Measurements from ENCODE around the gene ZNF516.

Gene ZNF516

GRCh38 chr18:76397631-76398030 lies 97.4 kb downstream of the ZNF516 start:
- no peak for TF ChIP-seq CTCF (IDR thresholded peaks at IDR 0.05; ENCODE audit: low read depth, low read length)
- no peak for DNase-seq (ENCODE audit: extremely low read depth, low read depth)

- no peak; the same call in 1 of the 2 replicates for TF ChIP-seq CTCF (IDR thresholded peaks at IDR 0.05; ENCODE audit: low read depth, low read length)
- no peak for DNase-seq (ENCODE audit: extremely low read depth, low read depth)
These were observed 98.2 kb downstream of the ZNF516 start for GRCh38 chr18:76396792-76397191.

GRCh38 chr18:76395609-76396008 lies 99.4 kb downstream of the ZNF516 start:
- no peak for TF ChIP-seq CTCF (IDR thresholded peaks at IDR 0.05; ENCODE audit: low read depth, low read length)
- DNase-seq (ENCODE audit: extremely low read depth, low read depth) = no peak

GRCh38 chr18:76394780-76395476 lies 100.1 kb downstream of the ZNF516 start:
- DNase-seq (ENCODE audit: extremely low read depth, low read depth) = no peak

GRCh38 chr18:76392349-76392748 lies 102.7 kb downstream of the ZNF516 start:
- no peak for DNase-seq (ENCODE audit: extremely low read depth, low read depth)
- no peak for TF ChIP-seq CTCF (IDR thresholded peaks at IDR 0.05; ENCODE audit: low read depth, low read length)

More at GRCh38 chr18:76394780-76395476, 100.1 kb downstream of the ZNF516 start:
- TF ChIP-seq CTCF (IDR thresholded peaks at IDR 0.05; ENCODE audit: low read depth, low read length) = no peak

- no peak for TF ChIP-seq CTCF (IDR thresholded peaks at IDR 0.05; ENCODE audit: low read depth, low read length)
- DNase-seq (ENCODE audit: extremely low read depth, low read depth) = no peak
These were observed 103.3 kb downstream of the ZNF516 start for GRCh38 chr18:76391746-76392145.

GRCh38 chr18:76391038-76391437 lies 104.0 kb downstream of the ZNF516 start:
- no peak for DNase-seq (ENCODE audit: extremely low read depth, low read depth)
- TF ChIP-seq CTCF (IDR thresholded peaks at IDR 0.05; ENCODE audit: low read depth, low read length) = no peak

All from AG09319 (cell line).